ENCODE data around the gene SOX8.
"Not testable (repeated sequence)": the region's sequence is repeated elsewhere in the genome, so short reads cannot be mapped to it uniquely, and the experiment has no call there.

SOX8 gene

DNA sequence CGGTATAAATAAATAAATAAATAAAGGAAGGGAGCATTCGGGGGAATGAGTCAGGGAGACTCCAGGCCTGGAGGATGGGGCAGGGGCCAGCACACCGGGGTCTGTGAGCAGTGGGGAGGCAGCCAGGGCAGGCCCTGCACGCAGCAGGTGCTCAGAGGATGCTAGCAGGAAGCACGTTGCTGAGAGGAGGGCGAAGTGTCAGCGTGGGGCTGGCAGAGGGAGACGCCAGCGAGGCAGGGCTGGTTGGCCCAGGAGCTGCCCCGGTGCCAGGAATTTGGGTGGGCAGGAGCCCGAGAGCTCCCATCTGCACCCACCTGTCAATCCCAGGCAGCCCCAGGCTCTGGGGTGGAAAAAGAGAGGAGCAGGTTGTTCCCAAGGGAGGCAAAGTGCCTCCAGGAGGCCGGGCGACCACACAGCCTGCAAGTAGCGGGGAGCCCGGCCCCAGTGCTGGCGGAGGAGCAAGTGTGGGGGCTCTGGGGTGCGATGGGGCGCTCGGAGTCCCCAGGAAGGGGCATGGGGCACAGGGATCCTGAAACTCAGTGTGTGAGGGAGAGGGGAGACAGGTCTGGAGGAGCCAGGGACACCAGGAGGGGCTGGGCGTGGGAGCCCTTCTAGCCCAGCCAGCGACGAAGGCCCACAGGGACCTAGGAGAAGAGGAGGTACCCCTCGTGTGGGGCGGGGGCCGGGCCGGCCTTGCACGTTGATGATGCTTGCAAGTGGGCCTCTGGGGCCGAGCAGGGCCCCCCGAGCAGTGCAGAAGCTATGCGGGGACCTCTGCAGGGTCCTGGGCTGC lies 28.0 kb downstream of the SOX8 start:
- DNase-seq = no peak

GRCh38 chr16:1010251-1010650 lies 28.7 kb downstream of the SOX8 start:
- no peak for DNase-seq

DNA sequence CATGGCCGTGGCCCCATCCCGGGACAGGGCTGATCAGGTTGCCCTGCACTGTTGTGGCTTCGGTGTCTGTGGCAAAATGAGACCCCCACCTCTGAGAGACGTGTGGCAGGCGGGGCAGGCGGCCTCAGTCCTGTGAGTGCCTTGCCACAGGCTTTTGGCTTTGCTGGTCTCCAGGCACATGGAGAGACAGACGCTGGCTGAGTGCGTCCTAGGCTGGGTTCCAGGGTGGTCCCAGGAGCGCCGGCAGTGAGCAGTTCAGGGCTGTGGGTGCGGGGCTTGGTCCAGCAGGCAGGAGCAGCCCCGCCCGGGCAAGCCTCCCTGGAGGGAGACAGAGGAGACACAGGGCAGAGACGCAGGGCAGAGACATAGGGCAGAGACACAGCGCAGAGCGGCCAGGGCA lies 29.2 kb downstream of the SOX8 start:
- DNase-seq = no peak

DNA sequence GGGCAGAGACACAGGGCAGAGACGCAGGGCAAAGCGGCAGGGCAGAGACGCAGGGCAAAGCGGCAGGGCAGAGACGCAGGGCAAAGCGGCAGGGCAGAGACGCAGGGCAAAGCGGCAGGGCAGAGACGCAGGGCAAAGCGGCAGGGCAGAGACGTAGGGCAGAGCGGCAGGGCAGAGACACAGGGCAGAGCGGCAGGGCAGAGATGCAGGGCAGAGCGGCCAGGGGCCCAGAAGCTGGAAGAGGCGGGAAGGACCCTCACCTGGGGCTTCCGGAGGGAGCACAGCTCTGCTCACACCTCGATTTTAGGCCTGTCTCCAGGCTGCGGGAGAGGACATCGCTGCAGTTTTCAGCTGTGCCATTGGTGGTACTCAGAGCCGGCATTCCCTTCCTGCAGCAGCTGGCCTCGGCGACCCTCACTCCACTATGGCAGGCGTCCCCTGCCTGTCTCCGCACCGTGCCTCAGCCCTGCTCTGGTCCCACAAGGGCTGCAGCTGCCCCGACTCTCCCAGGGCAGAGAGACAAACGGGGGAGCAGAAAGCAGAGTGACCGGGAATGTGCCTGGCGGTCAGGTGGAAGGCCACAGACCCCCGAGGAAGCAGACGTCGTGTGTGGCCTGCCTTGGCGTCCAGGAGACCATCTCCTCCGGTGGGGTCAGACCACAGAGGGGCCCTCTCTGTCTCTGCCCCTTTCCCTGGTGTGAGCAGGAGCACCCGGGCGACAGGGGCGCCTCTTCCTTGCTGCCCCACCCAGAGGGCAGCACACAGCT lies 29.9 kb downstream of the SOX8 start:
- DNase-seq = no peak

GRCh38 chr16:1012135-1012534 lies 30.6 kb downstream of the SOX8 start:
- no peak for DNase-seq

- DNase-seq = no peak
Observed at GRCh38 chr16:1012722-1013592, 31.4 kb downstream of the SOX8 start.

- no peak for DNase-seq
Observed at GRCh38 chr16:1013593-1013900, 32.0 kb downstream of the SOX8 start.

- DNase-seq = no peak
Observed at GRCh38 chr16:1014221-1014620, 32.7 kb downstream of the SOX8 start.

GRCh38 chr16:1014771-1015495 lies 33.4 kb downstream of the SOX8 start:
- no peak for DNase-seq

DNA sequence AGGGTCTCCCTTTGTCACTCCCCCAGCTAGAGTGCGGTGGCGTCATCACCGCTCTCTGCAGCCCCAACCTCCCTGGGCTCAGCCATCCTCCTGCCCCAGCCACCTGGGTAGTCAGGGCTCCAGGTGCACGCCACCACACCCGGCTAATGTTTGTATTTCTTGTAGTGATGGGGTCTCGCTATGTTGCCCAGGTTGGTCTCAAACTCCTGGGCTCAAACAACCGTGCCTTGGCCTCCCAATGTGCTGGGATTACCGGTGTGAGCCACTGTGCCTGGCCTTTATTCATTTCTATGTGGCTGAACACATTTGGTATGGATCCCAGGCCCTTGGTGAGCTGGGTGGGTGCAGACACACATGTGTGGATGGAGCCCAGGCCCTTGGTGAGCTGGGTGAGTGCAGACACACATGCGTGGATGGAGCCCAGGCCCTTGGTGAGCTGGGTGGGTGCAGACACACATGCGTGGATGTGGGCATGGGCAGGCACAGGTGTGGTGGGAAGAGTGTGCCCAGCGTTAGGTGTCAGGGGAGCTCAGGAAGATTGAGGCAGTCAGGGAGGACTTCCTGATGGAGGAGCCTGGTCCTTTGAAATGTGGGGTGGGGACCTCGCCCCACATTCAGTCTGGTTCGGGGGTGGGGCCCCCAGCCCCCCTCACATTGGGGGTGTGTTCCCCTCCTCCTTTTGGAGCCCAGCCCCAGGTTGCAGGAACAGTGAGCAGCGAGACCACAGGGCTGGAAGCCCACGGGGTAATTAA lies 37.1 kb downstream of the SOX8 start:
- DNase-seq = no peak

- DNase-seq = no peak
Observed at GRCh38 chr16:1019231-1020090, 37.9 kb downstream of the SOX8 start.

- no peak for DNase-seq
Observed at GRCh38 chr16:1020091-1020399, 38.5 kb downstream of the SOX8 start.

DNA sequence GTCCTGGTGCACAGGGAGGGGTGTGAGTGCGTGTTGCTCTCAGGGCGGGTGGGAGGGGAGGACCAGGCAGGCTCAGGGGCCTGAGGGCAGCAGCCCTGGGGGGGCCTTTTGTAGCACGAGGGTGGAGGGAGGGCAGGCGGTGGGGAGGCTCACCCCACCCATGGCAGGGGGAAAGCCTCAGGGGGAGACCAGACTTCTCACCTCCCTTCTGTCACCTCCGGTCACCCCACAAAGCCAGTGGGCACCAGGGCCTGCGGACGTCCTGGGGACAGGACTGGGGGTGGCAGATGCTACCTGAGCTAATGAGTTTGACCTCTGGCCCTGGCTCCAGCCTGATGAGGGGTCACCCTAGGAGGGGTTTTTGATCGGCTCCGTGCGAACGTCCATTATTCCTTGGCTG lies 39.0 kb downstream of the SOX8 start:
- DNase-seq = no peak

DNA sequence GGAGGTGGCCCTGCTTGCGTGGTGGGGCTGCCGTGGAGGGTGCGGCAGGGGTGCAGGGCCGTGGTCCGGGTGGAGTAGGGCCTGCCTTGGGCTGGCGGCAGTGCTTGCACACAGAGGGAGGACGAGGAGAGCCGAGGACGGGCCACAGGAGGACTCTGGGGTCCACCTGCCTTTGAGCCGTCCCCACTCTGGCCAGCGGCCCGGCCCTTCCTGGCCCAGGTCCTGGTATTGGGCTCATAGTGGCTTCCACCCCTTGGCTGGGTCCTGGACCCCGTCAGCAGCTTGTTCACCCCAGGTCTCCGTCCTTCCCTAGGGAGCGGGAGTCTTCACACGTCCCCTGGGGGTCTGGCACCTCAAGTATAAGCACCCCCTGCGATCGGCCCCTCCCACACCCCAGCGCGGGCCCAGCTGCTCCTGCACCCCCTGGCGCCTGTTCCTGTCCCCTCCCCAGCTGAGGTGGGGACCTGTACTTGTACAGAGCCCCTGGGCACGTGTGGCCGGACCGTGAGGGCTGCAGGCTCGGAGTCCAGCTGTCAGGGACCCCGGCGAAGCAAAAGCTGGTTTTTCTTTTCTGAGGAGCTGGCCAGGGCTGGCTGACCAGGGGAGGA lies 40.1 kb downstream of the SOX8 start:
- DNase-seq = no peak

DNA sequence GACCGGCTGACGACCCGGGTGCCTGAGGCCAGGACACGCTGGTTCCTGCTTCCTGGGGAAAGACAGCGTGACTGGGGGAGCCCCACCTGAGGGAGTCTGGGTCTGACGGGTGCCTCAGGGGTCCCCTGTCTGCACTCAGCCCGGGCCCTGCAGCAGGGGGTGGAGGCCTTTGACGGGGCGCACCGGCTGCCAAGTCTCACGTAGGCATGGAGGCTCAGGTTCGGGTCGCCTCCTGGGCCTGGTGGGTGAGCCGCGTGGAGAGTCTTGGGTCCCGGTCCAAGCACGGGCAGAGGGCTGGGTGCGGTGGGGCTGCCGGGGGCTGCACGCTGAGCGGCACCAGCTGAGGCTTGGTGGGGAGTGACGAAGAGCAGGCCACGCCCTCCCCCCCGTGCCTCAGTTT lies 40.9 kb downstream of the SOX8 start:
- DNase-seq = no peak

- no peak for DNase-seq
Observed at GRCh38 chr16:1024138-1024537, 42.6 kb downstream of the SOX8 start.

- DNase-seq = not testable (repeated sequence)
Observed at GRCh38 chr16:1025183-1025809, 43.7 kb downstream of the SOX8 start.

DNA sequence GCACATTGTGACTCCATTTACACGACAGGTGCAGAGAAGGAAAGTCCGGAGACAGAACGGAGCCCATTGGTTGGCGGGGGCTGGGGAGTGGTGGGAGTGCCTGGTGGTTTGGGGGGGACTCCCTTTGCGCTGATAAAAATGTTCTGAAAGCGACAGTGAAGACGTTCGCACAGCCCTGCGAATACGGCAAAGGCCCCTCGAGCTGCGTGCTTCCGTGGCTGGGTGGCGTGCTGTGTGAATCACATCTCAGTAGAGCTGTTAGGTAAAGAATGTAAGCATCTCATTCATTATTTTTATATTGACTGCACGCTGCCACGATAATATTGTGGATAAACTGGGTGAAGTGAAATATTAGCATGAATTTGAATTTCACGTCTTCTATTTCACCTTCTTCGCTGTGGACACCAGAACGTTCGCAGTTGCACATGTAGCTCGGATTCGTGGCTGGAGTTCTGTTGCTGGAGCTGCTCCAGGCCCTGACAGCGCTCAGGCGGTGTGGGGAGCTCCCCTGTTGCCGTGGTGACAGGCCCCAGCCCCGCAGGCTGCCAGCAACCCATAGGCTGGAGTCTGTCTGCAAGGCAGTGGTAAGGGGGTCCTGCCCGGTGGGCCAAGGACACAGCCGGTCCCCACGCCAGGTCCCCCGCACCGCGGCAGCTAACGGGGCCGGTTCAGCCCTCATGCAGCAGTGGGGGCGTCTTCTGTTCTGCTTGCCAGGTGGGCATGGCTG lies 44.6 kb downstream of the SOX8 start:
- no peak for DNase-seq

GRCh38 chr16:1026784-1027500 lies 45.4 kb downstream of the SOX8 start:
- DNase-seq = no peak
